ENCODE results near the gene LHB.
"Not testable (repeated sequence)": the region's sequence is repeated elsewhere in the genome, so short reads cannot be mapped to it uniquely, and the experiment has no call there.

- peak in 3 of 5 experiments; percentile 20 to 39 (median 37) for TF ChIP-seq CTCF (IDR thresholded peaks at IDR 0.05 in 4 of 5, conservative IDR thresholded peaks at IDR 0.05 in 1 of 5)
- not testable (repeated sequence) for TF ChIP-seq POLR2A (IDR thresholded peaks at IDR 0.05)
Observed at GRCh38 chr19:49031642-49032301, 14.9 kb upstream of the LHB start, which contains the start of gene CGB2.
